ENCODE results near the gene PCDH12. TPM values are rescaled to one million over a fixed set of nuclear protein-coding genes. Genes with fewer than 3 reads are reported as not detected.

PCDH12 gene
- total and polyA plus RNA-seq, 2 of the 8 experiments (the other 6 are each of a cell fraction or from before 2014, with no cell fraction given) = 0.06 to 0.17 TPM

GRCh38 chr5:141966963-141967333 is 8.9 kb upstream of the PCDH12 start:
- Histone ChIP-seq H4K5ac (ENCODE audit: insufficient read length, low read depth, low read length) (no peak overlapping the region), H3K4ac (replicated peaks; ENCODE audit: insufficient read length, low read depth, low read length) (no peak overlapping the region), H3K79me2 (ENCODE audit: control insufficient read depth in 1 of 2, insufficient read depth in 2 of 2, low read length in 2 of 2) (no peaks in the 10 kb centered on the region), H3K18ac (ENCODE audit: extremely low read depth, low read length) (no peak overlapping the region), H3K36me3 (ENCODE audit: control insufficient read depth in 2 of 4, insufficient read depth in 4 of 4, low read length in 3 of 4) (no peaks in the 10 kb centered on the region), H3K23ac (ENCODE audit: insufficient read length) (no peak overlapping the region), H3K27ac (ENCODE audit: low read depth, low read length) (no peak overlapping the region), H3K4me3 (ENCODE audit: extremely low read depth in 1 of 4, insufficient read depth in 2 of 4, low read depth in 3 of 4, low read length in 4 of 4) (no peak overlapping the region), H2AFZ (ENCODE audit: low read length) (no peak overlapping the region), H3K56ac (replicated peaks; ENCODE audit: insufficient read length, low read depth, low read length) (no peak overlapping the region), H3K9ac (replicated peaks in 1 of 4; ENCODE audit: extremely low read depth in 1 of 4, low read depth in 3 of 4, low read length in 3 of 4) (no peak overlapping the region), H4K20me1 (replicated peaks in 1 of 2; ENCODE audit: control insufficient read depth in 1 of 2, insufficient read depth in 2 of 2, low read length in 2 of 2) (no peaks in the 10 kb centered on the region), H2BK5ac (ENCODE audit: low read depth, low read length) (no peak overlapping the region), H4K8ac (ENCODE audit: extremely low read depth, insufficient read depth, low read length) (no peak overlapping the region), H3K9me3 (ENCODE audit: insufficient read depth in 2 of 2, low read depth in 1 of 2, low read length in 1 of 2) (no peaks in the 10 kb centered on the region), H3K23me2 (ENCODE audit: low read depth, low read length) (peaks cover 6% of the 10 kb centered on the region), H3K79me1 (ENCODE audit: low read depth, low read length) (no peaks in the 10 kb centered on the region), H2BK120ac (replicated peaks; ENCODE audit: low read depth, low read length) (no peak overlapping the region), H3K14ac (ENCODE audit: insufficient read length) (no peak overlapping the region), H3K4me2 (ENCODE audit: insufficient read depth in 1 of 2, low read depth in 2 of 2, low read length in 2 of 2) (no peak overlapping the region), H4K91ac (replicated peaks; ENCODE audit: insufficient read length, low read length) (no peak overlapping the region), H2BK15ac (ENCODE audit: low read length) (no peak overlapping the region), H3K27me3 (replicated peaks in 1 of 4; ENCODE audit: control insufficient read depth in 3 of 4, extremely low read depth in 1 of 4, insufficient read depth in 3 of 4, low read length in 3 of 4) (no peaks in the 10 kb centered on the region), H2BK12ac (ENCODE audit: low read depth, low read length) (no peak overlapping the region), H2AK5ac (ENCODE audit: low read depth, low read length) (no peak overlapping the region), H2BK20ac (ENCODE audit: low read length) (no peak overlapping the region), H3K4me1 (replicated peaks in 1 of 4; ENCODE audit: control insufficient read depth in 3 of 4, insufficient read depth in 4 of 4, low read length in 3 of 4) (peaks cover 0 to 6% (median 3%) of the 10 kb centered on the region in 4 experiments; a peak in 3 of 7 replicates)
- FAIRE-seq = no peak
- WGBS, 2 experiments (ENCODE audit: extremely low coverage in 1 of 2, insufficient coverage in 1 of 2, insufficient read length in 1 of 2, insufficient replicate concordance in 2 of 2, low coverage in 1 of 2, low lambda C conversion rate in 2 of 2, missing lambda C conversion rate in 1 of 2) = 93% methylated on average over 2 of the region's 2 CpGs; no CpG with 5 or more reads in 1 of the 2 experiments
- DNase-seq (ENCODE audit: low read depth in 1 of 2, low spot score in 2 of 2) = no peak
- ChIA-PET CTCF (ENCODE audit: partially characterized antibody) (interaction anchor here (1.1 to 4.7 kb wide), 4 partner anchors 16 to 274 kb away, joined by 4 to 28 read pairs (median 16); partner anchors contain the start of gene PCDH1), POLR2A (ENCODE audit: partially characterized antibody) (no interaction called here)
- TF ChIP-seq BACH1 (IDR thresholded peaks at IDR 0.05; ENCODE audit: low read length) (no peak), TAF1 (IDR thresholded peaks at IDR 0.05; ENCODE audit: low read depth, low read length) (no peak), HDAC2 (IDR thresholded peaks at IDR 0.05; ENCODE audit: borderline replicate concordance in 1 of 2, low read depth in 2 of 2, low read length in 2 of 2) (no peak), NANOG (IDR thresholded peaks at IDR 0.05; ENCODE audit: insufficient read depth, low read depth, low read length, poor library complexity, severe bottlenecking) (no peak), SIRT6 (IDR thresholded peaks at IDR 0.05; ENCODE audit: low read length) (no peak), CHD1 (IDR thresholded peaks at IDR 0.05; ENCODE audit: low read depth, low read length) (no peak), ATF3 (IDR thresholded peaks at IDR 0.05; ENCODE audit: insufficient read depth, low read depth, low read length) (no peak), ATF2 (IDR thresholded peaks at IDR 0.05; ENCODE audit: low read length) (no peak), ASH2L (IDR thresholded peaks at IDR 0.05; ENCODE audit: low read length) (no peak), RAD21 (IDR thresholded peaks at IDR 0.05 in 1 of 2, conservative IDR thresholded peaks at IDR 0.05 in 1 of 2; ENCODE audit: low read depth in 2 of 2, low read length in 2 of 2) (no peak), POLR2AphosphoS5 (IDR thresholded peaks at IDR 0.05; ENCODE audit: low read depth, low read length) (no peak)
- TF ChIP-seq, protein P1, sequence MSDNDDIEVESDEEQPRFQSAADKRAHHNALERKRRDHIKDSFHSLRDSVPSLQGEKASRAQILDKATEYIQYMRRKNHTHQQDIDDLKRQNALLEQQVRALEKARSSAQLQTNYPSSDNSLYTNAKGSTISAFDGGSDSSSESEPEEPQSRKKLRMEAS (IDR thresholded peaks at IDR 0.05) = no peak
